ENCODE measurements around the gene ABL1. TPM values are rescaled to one million over a fixed set of nuclear protein-coding genes. Genes with fewer than 3 reads are reported as not detected.

The ABL1 gene
- total and polyA plus RNA-seq, 4 donors, result 23.3 to 60.0 (median 37.7) TPM

DNA sequence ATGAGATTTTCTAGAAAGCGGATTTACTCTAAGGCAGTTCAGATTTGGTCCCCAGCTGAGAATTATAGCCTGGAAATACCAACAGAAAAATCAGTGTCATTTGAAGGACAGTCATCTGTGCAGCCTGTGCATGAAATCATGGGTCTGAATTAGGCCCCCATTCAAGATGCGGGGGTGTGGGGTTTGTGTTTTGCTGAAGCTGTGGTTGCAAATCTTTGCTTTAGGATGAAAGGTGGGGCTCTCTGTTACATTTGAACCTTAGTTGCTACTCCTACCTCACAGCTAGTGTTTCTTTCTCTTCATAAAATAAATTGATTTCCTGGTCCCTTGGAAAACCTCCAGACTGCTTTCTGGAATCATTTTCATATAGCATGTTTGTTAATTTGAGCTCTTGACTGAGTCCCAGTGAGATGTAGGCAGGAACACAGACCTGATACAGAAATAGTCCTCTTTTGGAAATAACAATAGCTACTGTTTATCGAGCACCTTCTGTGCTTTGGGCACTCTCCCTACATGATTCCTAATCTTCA is 4.8 kb upstream of the ABL1 start:
- H3K4me1 ChIP-seq (ENCODE audit: control insufficient read depth in 5 of 5, insufficient read depth in 5 of 5, low read length in 5 of 5), result peaks cover 1 to 49% (median 12%) of the 10 kb centered on the region in 5 donors
- WGBS, 2 donors, result 83 to 94% methylated on average over 3 of the region's 3 CpGs

DNA sequence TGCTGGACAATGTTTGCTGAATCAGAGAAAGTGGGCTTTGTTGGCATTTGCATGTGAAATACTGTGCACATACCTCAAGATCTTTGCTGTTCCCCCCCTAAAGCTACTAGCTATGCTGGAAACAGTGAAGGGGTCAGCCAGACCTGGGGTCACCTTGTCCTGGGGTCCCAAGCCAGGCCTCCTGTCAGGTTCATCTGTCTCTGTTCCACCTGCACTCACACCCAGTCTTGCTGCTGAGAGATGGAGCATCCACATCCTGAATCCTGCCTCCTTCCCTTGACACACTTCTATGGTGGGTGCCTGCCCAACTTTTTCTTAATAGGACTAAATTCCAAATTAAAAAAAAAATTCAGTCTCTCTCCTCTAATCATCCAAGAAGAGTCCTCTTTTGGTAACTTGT is 4.0 kb upstream of the ABL1 start:
- Histone ChIP-seq H3K9me3 (ENCODE audit: control insufficient read depth in 4 of 4, insufficient read depth in 3 of 4, low read length in 3 of 4) (no peaks in the 10 kb centered on the region), H3K4me3 (no peak overlapping the region), H3K4me1 (ENCODE audit: control insufficient read depth in 5 of 5, insufficient read depth in 5 of 5, low read length in 5 of 5) (peaks cover 1 to 41% (median 12%) of the 10 kb centered on the region in 5 donors), H3K36me3 (ENCODE audit: control insufficient read depth in 4 of 4, insufficient read depth in 4 of 4, low read length in 4 of 4) (no peaks in the 10 kb centered on the region), H3K27me3 (ENCODE audit: control insufficient read depth in 3 of 3, insufficient read depth in 3 of 3, low read length in 2 of 3) (no peaks in the 10 kb centered on the region), H3K27ac (ENCODE audit: low read depth in 1 of 2, low read length in 1 of 2) (no peak overlapping the region), H3K9ac (ENCODE audit: insufficient read depth in 1 of 2, low read length in 2 of 2) (no peak overlapping the region)
- no peak for DNase-seq
- TF ChIP-seq, protein P1, sequence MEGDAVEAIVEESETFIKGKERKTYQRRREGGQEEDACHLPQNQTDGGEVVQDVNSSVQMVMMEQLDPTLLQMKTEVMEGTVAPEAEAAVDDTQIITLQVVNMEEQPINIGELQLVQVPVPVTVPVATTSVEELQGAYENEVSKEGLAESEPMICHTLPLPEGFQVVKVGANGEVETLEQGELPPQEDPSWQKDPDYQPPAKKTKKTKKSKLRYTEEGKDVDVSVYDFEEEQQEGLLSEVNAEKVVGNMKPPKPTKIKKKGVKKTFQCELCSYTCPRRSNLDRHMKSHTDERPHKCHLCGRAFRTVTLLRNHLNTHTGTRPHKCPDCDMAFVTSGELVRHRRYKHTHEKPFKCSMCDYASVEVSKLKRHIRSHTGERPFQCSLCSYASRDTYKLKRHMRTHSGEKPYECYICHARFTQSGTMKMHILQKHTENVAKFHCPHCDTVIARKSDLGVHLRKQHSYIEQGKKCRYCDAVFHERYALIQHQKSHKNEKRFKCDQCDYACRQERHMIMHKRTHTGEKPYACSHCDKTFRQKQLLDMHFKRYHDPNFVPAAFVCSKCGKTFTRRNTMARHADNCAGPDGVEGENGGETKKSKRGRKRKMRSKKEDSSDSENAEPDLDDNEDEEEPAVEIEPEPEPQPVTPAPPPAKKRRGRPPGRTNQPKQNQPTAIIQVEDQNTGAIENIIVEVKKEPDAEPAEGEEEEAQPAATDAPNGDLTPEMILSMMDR (IDR thresholded peaks at IDR 0.05; ENCODE audit: control extremely low read depth, extremely low read depth), result no peak
- ATAC-seq (ENCODE audit: insufficient read depth, low FRiP score), result no peak

More for the DNA sequence above, 4.8 kb upstream of the ABL1 start:
- DNase-seq (peak in 2 of 3 donors; percentile 51 to 64), ATAC-seq (ENCODE audit: insufficient read depth, low FRiP score) (no peak)
- no peaks in the 10 kb centered on the region for H3K27me3 ChIP-seq (ENCODE audit: control insufficient read depth in 3 of 3, insufficient read depth in 3 of 3, low read length in 2 of 3)
- no peak overlapping the region for H3K4me3 ChIP-seq
- no peaks in the 10 kb centered on the region for H3K9me3 ChIP-seq (ENCODE audit: control insufficient read depth in 4 of 4, insufficient read depth in 3 of 4, low read length in 3 of 4)
- TF ChIP-seq, protein P1 (IDR thresholded peaks at IDR 0.05; ENCODE audit: control extremely low read depth, extremely low read depth), result no peak
- no peak overlapping the region for H3K9ac ChIP-seq (ENCODE audit: insufficient read depth in 1 of 2, low read length in 2 of 2)
- H3K27ac ChIP-seq (ENCODE audit: low read depth in 1 of 2, low read length in 1 of 2), result no peak overlapping the region
- no peaks in the 10 kb centered on the region for H3K36me3 ChIP-seq (ENCODE audit: control insufficient read depth in 4 of 4, insufficient read depth in 4 of 4, low read length in 4 of 4)

DNA sequence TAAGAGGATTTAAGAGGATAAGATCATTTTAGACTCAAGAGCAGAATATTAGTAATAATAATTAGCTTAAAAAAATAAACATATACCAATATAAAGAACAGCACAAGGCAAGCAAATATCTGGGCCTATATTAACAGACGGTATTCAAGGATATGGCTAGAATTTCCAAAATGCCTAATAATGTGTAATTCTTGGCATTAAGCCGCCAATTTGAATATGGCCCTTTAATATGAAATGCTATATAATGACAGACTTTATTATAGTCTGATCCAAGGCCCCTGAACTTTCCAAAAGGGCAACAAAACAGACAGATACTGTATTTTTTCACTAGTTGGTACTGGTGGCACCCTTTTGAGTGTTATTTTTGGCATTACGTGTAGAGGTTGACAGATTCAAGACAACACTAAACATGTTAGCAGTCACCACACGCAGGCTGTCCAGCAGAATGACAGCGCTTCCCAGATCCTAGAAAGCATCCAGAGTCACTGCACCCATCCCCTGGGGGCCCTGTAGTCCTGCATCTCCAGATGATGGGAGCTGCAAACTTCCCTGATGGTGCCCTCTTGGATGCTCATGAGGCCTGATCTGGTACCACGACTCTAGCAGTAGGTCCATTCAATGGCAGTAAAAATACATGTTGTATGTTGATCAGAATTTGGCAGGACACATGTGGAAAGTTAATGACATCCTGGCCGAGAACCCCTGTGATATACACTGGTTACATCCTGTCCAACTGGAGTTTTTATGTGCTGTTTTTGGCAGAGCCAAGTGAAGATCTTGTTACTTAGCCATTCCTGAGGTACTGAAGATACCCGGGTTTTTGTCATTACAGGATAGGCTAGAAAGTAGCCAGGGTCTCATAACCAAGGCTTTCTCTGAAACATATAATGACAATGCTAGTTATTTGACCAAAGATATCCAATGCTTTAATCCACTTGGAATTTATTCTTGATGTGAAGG is 1.7 kb upstream of the ABL1 start:
- DNase-seq (peak; percentile 35 to 87 (median 82)), ATAC-seq (ENCODE audit: insufficient read depth, low FRiP score) (no peak)
- Histone ChIP-seq H3K4me3 (no peak overlapping the region), H3K27ac (ENCODE audit: low read depth in 1 of 2, low read length in 1 of 2) (peak overlapping the region in 1 of 2 donors; percentile 1), H3K27me3 (ENCODE audit: control insufficient read depth in 3 of 3, insufficient read depth in 3 of 3, low read length in 2 of 3) (no peaks in the 10 kb centered on the region), H3K36me3 (ENCODE audit: control insufficient read depth in 4 of 4, insufficient read depth in 4 of 4, low read length in 4 of 4) (no peaks in the 10 kb centered on the region), H3K4me1 (ENCODE audit: control insufficient read depth in 5 of 5, insufficient read depth in 5 of 5, low read length in 5 of 5) (peaks cover 3 to 51% (median 19%) of the 10 kb centered on the region in 5 donors), H3K9ac (ENCODE audit: insufficient read depth in 1 of 2, low read length in 2 of 2) (peak overlapping the region in 1 of 2 donors; percentile 6), H3K9me3 (ENCODE audit: control insufficient read depth in 4 of 4, insufficient read depth in 3 of 4, low read length in 3 of 4) (no peaks in the 10 kb centered on the region)
- 79 to 89% methylated on average over 8 of the region's 8 CpGs for WGBS, 2 donors
- TF ChIP-seq, protein P1 (IDR thresholded peaks at IDR 0.05; ENCODE audit: control extremely low read depth, extremely low read depth), result no peak

Data from lung (tissue), 12 donors.